GM18505 (cell line): Measurements from ENCODE around the gene LMNTD2.
"Not testable (repeated sequence)": the region's sequence is repeated elsewhere in the genome, so short reads cannot be mapped to it uniquely, and the experiment has no call there.

Source experiments
- ATAC-seq: cut with Tn5 transposase; IDR thresholded peaks from one replicate; pipeline ENCODE4 v1.9.1; 2021; ENCODE audit not compliant: unreplicated experiment
- POLR2A ChIP-seq: IDR thresholded peaks from 4 replicates; pipeline ENCODE4 v1.6.1; 2011; ENCODE audit warnings: borderline replicate concordance; ENCODE audit not compliant: insufficient read depth, insufficient read length; ENCODE audit errors: extremely low read depth

LMNTD2 gene

GRCh38 chr11:578276-579035 is 17.9 kb upstream of the LMNTD2 start:
- TF ChIP-seq POLR2A: no peak
- no peak for ATAC-seq

- no peak for TF ChIP-seq POLR2A
- no peak for ATAC-seq
These were observed 17.0 kb upstream of the LMNTD2 start for GRCh38 chr11:577611-577894.

DNA sequence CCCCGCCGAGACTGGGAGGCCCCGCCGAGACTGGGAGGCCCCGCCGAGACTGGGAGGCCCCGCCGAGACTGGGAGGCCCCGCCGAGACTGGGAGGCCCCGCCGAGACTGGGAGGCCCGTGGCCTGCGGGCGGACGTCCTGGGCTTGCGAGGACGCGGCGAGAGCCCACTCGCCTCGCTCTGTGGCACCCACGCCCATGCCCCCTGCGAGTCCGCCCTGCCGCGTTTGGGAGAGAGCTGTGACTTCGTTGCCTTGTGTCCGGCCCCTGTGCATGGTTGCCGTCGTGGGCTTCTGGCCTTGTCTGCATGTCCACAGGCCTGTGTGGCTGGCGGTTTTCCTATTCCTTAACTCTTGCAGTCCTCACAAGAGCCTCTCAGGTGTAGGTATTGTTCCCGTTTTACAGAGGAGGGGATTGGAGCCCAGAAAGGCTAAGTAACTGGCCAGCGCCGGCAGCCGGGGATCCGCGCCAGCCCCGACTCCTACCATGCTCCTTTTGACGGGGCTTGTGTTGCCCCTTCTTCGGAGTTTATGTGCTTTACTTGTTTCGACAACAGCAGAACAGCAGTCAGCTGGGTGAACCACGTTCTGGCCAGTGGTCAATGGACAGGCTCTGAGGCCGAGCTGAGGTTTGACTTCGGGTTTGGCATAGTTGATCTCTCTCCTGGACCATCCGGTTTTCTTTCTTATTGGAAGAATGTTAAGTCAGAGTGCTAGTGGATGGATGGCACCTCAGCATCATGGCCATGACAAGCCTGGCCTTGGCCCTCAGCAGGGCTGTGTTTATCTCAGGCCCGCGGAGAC is 16.5 kb upstream of the LMNTD2 start:
- no peak for TF ChIP-seq POLR2A
- no peak for ATAC-seq

DNA sequence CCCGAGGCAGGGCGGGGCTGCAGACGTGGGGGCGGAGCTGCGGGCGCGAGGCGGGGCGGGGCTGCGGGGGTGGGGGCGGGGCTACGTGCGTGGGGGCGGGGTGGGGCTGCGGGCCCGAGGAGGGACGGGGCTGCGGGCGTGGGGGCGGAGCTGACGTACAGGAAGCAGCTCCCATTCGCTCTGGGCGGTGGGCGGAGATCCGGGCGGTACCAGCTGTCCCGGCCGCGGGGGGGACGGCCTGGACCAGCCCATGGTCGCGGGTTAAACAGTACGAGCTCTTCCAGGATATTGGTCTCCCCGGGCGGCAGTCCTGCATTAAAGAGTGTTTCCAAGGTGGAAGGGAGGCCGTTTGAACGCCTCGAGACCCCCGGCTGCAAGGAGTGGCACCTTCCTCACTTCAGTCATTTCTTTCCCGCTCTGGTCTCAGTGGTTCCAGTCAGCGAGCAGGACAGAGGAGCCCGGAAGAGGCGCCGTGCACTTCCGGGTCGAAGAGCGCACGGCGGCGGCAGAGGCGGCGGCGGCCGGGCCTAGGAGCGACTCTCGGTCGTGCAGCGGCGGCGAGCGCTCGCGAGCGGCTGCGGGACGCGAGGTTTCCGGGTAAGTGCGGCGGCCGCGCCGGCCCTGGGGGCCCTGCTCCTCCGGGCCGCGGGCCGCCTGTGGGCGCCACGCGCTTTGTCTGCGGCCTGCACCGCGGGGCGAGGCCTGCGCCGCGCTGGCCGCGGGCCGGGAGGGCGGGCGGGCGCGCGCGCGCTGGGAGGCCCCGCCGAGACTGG is 15.6 kb upstream of the LMNTD2 start, which contains the start of gene PHRF1:
TSS of gene PHRF1 (plus strand) at position 475 of the 773 bp plus-strand sequence. CDS start 5,043 bp downstream, outside the sequence.
- ATAC-seq: peak; percentile 69
- TF ChIP-seq POLR2A: peak; percentile 84

DNA sequence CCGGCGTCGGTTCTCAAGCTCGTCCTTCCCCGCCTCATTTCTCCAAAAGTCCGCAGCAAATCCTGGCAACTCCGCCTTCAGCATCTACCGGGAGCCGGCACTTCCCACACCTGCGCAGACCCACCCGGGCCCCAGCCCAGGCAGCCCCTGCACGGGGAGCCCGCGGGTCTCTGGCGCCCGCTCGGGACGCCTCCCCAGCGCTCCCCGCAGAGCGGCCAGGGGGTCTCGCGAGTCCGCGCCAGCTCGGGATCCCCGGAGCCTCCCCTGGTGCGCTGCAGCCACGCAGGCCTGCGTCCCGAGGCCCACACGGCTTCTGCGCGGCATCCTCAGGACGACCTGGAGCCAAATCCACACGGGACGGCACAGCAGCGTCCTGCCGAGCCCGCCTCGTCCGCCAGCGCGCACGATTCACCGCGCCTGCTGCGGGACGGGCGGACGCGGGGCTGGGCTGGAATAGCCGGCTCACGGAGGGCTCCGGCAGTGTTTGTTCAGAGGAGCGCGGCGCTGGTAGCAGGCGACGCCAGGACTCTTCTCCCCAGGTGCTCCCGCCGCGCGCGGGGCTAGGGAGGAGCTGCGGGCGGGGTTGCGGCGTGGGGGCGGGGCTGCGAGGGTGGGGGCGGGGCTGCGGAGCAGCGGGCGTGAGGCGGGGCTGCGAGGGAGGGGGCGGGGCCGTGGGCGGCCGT is 14.9 kb upstream of the LMNTD2 start:
- peak; percentile 36 for ATAC-seq
- TF ChIP-seq POLR2A: no peak

- ATAC-seq: no peak
- no peak for TF ChIP-seq POLR2A
These were observed 14.2 kb upstream of the LMNTD2 start for GRCh38 chr11:574632-575312.

- not testable (repeated sequence) for ATAC-seq
These were observed 13.6 kb upstream of the LMNTD2 start for GRCh38 chr11:574031-574570.

DNA sequence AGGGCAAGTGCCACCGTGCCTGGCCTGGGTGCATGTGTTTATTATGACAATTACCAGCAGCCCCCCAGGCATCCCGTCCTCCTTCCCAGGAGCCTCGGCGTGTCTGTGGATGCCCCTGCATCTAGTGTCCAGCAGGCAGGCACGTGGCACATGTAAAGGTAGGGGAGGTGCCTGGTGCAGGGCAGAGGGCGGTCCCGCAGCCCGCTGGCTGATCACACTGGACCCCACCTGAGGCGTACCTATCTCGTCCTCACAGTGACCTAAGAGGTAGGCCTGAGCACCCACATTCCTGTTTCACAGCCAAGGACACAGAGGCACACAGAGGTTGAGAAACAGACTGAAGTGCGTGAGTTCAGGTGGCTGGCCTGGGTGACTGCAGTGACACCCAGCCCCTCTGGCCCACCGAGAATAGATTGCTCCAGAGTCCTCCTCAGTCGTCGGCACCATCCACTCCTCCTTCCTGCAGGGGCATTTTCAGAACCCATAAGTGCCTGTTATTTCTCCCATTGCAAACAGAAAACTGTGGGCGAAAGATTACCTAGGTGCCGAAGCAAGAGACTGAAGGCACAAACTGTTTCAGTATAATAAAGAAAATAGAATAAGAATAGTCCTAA is 12.7 kb upstream of the LMNTD2 start:
- no peak for ATAC-seq
- no peak for TF ChIP-seq POLR2A

- no peak for TF ChIP-seq POLR2A
- no peak for ATAC-seq
These were observed 11.3 kb upstream of the LMNTD2 start for GRCh38 chr11:571802-572185.

DNA sequence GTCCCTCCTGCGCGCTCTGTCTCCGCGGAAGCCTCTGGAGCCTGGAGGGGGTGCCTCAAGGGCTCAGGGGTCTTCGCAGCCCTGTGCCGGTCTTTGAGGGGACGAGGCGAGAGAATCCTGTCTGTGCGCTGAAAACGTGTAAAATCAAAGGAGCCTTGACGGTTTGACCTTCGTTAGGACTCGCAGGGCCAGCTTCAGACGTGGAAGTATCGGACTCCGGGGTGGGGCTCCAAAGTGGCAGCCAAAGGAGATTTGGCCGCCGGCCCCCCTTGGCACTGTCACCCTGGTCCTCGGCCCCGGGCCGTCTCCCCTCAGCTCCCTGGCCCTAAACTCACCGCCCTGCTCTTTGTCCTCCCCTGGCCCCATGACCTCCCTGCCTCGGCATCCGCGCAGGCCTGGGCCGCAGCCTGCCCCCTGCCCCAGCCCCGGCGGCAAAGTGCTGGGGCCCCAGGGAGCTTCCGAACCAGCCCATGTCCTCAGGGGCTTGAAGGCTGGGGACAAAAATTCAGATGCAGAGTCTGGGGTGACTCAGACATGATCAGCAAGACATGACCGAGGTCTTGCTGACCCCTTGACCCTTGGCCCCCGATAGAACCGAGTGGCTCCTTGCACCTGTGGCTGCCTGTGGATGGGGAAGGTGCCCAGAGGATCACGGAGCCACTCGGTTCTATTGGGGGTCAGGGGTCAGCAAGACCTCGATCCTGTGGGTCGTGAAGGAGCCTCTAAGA is 8.8 kb upstream of the LMNTD2 start:
- no peak for ATAC-seq
- no peak for TF ChIP-seq POLR2A

DNA sequence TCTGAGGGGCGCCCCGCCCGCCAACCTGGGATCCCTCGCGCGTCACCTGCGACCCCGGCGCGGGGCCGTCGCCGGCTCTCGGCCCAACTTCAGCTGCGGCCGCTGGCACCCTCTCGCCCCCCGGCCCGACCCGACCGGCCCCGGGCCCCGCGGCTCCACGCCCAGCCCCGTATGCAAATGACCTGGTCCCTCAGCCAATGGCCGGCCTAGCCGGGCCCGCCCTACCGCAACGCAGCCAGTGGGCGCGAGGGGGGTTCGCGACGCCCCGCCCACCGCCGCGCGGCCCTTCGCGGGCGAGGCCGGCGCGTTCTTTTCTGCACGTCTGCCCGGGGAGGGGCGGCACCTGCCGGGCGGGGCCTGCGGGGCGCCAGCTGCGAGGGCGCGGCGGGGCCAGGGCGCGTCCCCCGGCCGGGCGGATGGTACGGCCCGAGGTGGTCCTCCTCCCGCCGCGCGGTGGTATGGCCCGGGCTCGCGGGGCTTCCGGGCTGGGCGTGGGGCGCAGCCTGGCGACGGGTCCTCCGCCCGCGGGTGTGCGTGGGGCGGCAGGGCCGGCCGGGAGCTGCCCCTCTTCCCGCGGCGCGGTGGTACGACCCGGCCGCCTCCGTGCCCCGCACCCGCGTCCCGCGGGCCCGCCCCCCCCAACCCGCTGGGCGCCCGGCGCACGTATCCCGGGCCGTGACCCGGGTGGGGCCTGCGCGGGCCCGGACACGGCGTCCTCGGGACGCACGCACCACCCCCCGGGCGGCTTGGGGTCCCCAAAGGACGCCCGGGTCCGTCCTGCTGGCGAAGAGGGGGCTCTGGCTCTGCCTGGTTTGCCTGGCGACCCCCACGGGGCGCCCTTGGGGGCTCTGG is 8.0 kb upstream of the LMNTD2 start:
- peak; percentile 77 for ATAC-seq
- TF ChIP-seq POLR2A: peak; percentile 67
